HepG2 (cell line): ENCODE measurements around the gene C22orf15. TPM values are rescaled to one million over a fixed set of nuclear protein-coding genes. Genes with fewer than 3 reads are reported as not detected.
A peak's percentile ranks its signal among the peaks of the same experiment; 100 is the strongest.

Experiments used
- ATF7 ChIP-seq, 2 experiments: fragments of 450-650 bp in 1 of 2; sonication (generic) in 1 of 2; formaldehyde crosslinking in 1 of 2; IDR thresholded peaks; 2 replicates each; pipeline versions ENCODE4 v1.4.0 to v1.6.1; 2016 to 2020; ENCODE audit warnings: antibody characterized with exemption in 1 of 2, mild to moderate bottlenecking in 1 of 2, missing genetic modification reagents in 1 of 2
- BRF2 ChIP-seq: sonication (generic); formaldehyde crosslinking; IDR thresholded peaks from 2 replicates; pipeline ENCODE4 v1.8.1; 2022; ENCODE audit warnings: mild to moderate bottlenecking, missing genetic modification reagents
- CREB1 ChIP-seq, 2 experiments: fragments of 450-650 bp in 1 of 2; IDR thresholded peaks; 2 replicates each; pipeline ENCODE4 v1.6.1; 2016 to 2017; ENCODE audit warnings: control low read depth in 1 of 2, mild to moderate bottlenecking in 1 of 2, missing compliant biosample characterization in 1 of 2, missing genetic modification characterization in 1 of 2
- DPF2 ChIP-seq: sonication (generic); formaldehyde crosslinking; IDR thresholded peaks from 2 replicates; pipeline ENCODE4 v1.4.0; 2020; ENCODE audit warnings: mild to moderate bottlenecking, low read depth, missing genetic modification reagents, borderline replicate concordance
- FOXO1 ChIP-seq: sonication (generic); formaldehyde crosslinking; IDR thresholded peaks from 2 replicates; pipeline ENCODE4 v1.4.0; 2020; ENCODE audit warnings: missing genetic modification reagents
- GMEB1 ChIP-seq: sonication (generic); formaldehyde crosslinking; IDR thresholded peaks from 2 replicates; pipeline ENCODE4 v1.5.1; 2020; ENCODE audit warnings: missing genetic modification reagents, mild to moderate bottlenecking, borderline replicate concordance
- HMG20B ChIP-seq: conservative IDR thresholded peaks from 2 replicates; pipeline ENCODE4 v1.6.1; 2016; ENCODE audit warnings: missing genetic modification reagents, missing compliant biosample characterization
- HNF4A ChIP-seq: sonication (generic); formaldehyde crosslinking; IDR thresholded peaks from 2 replicates; pipeline ENCODE4 v1.4.0; 2020; ENCODE audit warnings: missing genetic modification reagents
- NFKB2 ChIP-seq: sonication (generic); formaldehyde crosslinking; IDR thresholded peaks from 2 replicates; pipeline ENCODE4 v1.4.0; 2020; ENCODE audit warnings: missing genetic modification reagents, borderline replicate concordance
- SP4 ChIP-seq: sonication (generic); formaldehyde crosslinking; IDR thresholded peaks from 2 replicates; pipeline ENCODE4 v1.8.1; 2023; ENCODE audit warnings: mild to moderate bottlenecking, missing genetic modification reagents
- XBP1 ChIP-seq: sonication (generic); formaldehyde crosslinking; IDR thresholded peaks from 2 replicates; pipeline ENCODE4 v1.5.0; 2020; ENCODE audit warnings: missing genetic modification reagents
- YEATS2 ChIP-seq: sonication (generic); formaldehyde crosslinking; IDR thresholded peaks from 2 replicates; pipeline ENCODE4 v1.4.0; 2020; ENCODE audit warnings: missing genetic modification reagents, borderline replicate concordance
- ZBTB25 ChIP-seq: IDR thresholded peaks from 2 replicates; pipeline ENCODE4 v1.6.1; 2018; ENCODE audit warnings: missing genetic modification reagents
- ZNF101 ChIP-seq: sonication (generic); formaldehyde crosslinking; IDR thresholded peaks from 2 replicates; pipeline ENCODE4 v1.4.0; 2020; ENCODE audit warnings: mild to moderate bottlenecking, low read depth, missing genetic modification reagents, borderline replicate concordance
- ZNF275 ChIP-seq: sonication (generic); formaldehyde crosslinking; IDR thresholded peaks from 2 replicates; pipeline ENCODE4 v1.8.0; 2022; ENCODE audit warnings: missing genetic modification reagents, mild to moderate bottlenecking, inconsistent platforms, borderline replicate concordance
- ZNF281 ChIP-seq: sonication (generic); formaldehyde crosslinking; IDR thresholded peaks from 2 replicates; pipeline ENCODE4 v1.4.0; 2020; ENCODE audit warnings: missing genetic modification reagents, borderline replicate concordance
- polyA plus RNA-seq, 8 experiments: library from polyadenylated mRNA; depleted of rRNA in 3 of 8; stranded (reverse) in 7 of 8; unstranded in 1 of 8; fragments of >200 nt; fragmentation: Illumina TruSeq in 4 of 8; extraction: Trizol in 4 of 8; gene quantifications; 2 replicates each; pipeline versions ENCODE4 v1.2.1 to v1.2.3, GENCODE V29; 2011 to 2016; ENCODE audit warnings: low read depth in 4 of 8, missing spikeins in 1 of 8, mixed read lengths in 1 of 8; ENCODE audit not compliant: insufficient read depth in 1 of 8
- total RNA-seq, 5 experiments: library from RNA; depleted of rRNA; stranded (reverse); fragments of >200 nt; fragmentation: Illumina TruSeq; extraction: Trizol; gene quantifications; 2 replicates each; pipeline ENCODE4 v1.2.3, GENCODE V29; 2016; ENCODE audit warnings: low read depth in 1 of 5

The C22orf15 gene
- total and polyA plus RNA-seq, 2 of the 13 experiments (the other 11 are each of a cell fraction or from before 2014, with no cell fraction given) = not detected

GRCh38 chr22:23774114-23774921 is 11.5 kb downstream of the C22orf15 start (continued):
- TF ChIP-seq ZNF281 (CRISPR knock-in tag) (peak; percentile 56; the same call in 1 of the 2 replicates), ATF7 (IDR thresholded peaks at IDR 0.05) (no peak), ATF7 (CRISPR knock-in tag; IDR thresholded peaks at IDR 0.05) (0 out of 2 replicates have a peak, but pooled peaks have one; percentile 28), NFKB2 (no peak), HMG20B (CRISPR knock-in tag) (no peak; the same call in 1 of the 2 replicates), SP4 (0 out of 2 replicates have a peak, but pooled peaks have one; percentile 24), XBP1 (no peak), GMEB1 (CRISPR knock-in tag) (peak; percentile 50), HNF4A (CRISPR knock-in tag) (peak; percentile 95), CREB1 (IDR thresholded peaks at IDR 0.05) (0 out of 2 replicates have a peak, but pooled peaks have one; percentile 38), CREB1 (CRISPR knock-in tag; IDR thresholded peaks at IDR 0.05) (no peak), BRF2 (CRISPR knock-in tag) (no peak), ZNF275 (CRISPR knock-in tag) (0 out of 2 replicates have a peak, but pooled peaks have one; percentile 49), ZBTB25 (CRISPR knock-in tag) (peak; percentile 37; the same call in 1 of the 2 replicates), DPF2 (CRISPR knock-in tag) (peak; percentile 90), YEATS2 (CRISPR knock-in tag) (peak; percentile 59; the same call in 1 of the 2 replicates), FOXO1 (CRISPR knock-in tag) (peak; percentile 98), ZNF101 (CRISPR knock-in tag) (peak; percentile 70; the same call in 1 of the 2 replicates)
